Kidney glomerular epithelial cell (primary cell): ENCODE measurements around the gene C11orf24.
"Not testable (repeated sequence)": the region's sequence is repeated elsewhere in the genome, so short reads cannot be mapped to it uniquely, and the experiment has no call there.

ENCODE experiments used
- DNase-seq: peaks from one replicate; lab custom pipeline; 2025; lab: John Stamatoyannopoulos, UW

C11orf24 gene

GRCh38 chr11:68298659-68299516, 27.1 kb upstream of the C11orf24 start:
- DNase-seq, result no peak

DNA sequence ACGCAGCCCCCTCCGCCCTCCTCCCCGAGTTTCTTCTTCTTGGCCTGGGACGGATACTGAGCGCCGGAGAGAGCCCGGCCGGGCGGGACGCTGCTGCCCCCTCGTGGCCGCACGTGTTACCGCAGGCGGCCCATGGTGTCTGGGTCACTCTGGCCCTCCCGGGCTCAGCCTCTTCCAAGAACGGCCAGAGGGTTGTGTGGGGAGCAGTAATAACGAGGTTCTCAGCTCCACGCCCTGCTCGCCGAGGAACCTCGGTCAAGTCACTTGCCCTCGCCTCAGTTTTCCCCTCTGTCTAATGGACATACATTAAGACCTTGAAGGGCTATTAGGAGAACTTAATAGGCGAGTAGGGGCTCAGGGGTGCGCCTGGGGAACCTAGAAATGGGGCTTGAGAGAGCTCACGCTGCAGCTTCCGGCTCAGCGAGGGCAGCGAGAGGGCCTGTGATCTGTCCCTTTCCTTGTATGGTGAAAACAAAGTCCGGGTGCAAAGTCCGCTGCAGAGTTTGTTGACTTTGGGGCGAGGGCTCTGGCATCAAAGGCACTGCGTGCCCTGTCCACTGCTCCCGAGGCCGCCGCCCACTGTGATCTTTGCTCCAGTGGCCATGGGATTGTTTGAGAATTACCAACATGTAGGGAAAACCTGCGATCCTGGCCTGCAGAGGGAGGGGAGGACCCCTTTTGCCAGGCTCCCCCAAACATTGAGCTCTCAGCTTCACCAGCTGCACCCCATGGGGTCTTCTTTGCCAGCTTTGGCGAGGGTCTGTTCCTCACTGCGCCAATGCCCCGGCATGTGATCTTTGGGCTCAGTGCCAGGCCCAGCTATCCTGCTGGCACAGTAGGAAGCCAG, 26.3 kb upstream of the C11orf24 start:
- DNase-seq, result peak; percentile 58

DNA sequence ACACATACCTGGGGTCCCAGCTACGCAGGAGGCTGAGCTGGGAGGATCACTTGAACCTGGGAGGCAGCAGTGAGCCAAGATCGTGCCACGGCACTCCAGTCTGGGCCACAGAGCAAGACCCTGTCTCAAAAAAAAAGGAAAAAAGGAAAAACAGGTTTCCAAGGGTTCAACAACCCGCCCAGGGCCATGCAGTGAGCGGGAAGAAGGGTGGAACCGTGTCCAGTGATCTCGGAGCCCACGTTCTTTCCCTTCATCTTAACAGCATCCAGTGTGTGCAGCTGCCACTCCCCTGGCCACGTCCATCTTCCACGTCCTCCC, 25.7 kb upstream of the C11orf24 start:
- no peak for DNase-seq

GRCh38 chr11:68297052-68297378, 25.2 kb upstream of the C11orf24 start:
- DNase-seq, result no peak

DNA sequence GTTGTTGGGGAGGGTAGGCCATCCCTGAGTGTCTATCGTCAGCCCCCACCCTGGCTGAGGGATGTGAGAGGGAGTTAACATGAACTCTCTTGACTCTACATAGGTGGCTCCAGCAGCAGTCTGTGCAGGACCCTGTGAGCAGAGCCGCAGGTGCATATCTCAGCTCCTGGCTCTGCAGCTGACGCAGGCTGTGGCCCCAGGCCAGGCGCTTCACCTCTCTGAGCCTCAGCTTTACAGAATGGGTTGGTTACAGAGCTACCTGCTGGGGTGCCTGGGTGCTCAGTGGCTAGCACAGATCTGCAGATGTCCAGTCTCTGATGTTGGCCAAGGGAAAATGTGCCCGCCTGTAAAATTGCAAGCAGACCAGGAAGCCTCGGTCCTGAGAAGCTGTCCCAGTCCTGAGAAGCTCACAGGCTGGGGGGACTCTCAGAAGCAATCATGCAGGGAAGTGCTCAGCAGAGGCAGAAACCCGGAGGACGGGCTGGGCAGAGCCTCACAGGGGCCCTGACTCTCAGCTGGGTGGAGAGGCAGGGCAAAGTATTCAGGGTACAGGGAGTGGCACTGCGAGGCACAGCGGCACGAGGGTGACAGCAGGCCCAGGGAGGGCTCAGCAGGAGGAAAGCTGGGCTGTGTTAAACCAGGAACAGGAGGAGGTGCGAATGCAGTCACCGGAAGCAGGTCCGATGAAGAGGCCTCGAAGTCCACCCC, 24.7 kb upstream of the C11orf24 start:
- DNase-seq, result no peak

GRCh38 chr11:68295940-68296339, 24.2 kb upstream of the C11orf24 start:
- DNase-seq, result no peak

- no peak for DNase-seq
Observed at GRCh38 chr11:68295271-68295670, 23.5 kb upstream of the C11orf24 start.

GRCh38 chr11:68293708-68294107, 21.9 kb upstream of the C11orf24 start:
- DNase-seq, result no peak

- DNase-seq, result no peak
Observed at GRCh38 chr11:68289456-68289855, 17.7 kb upstream of the C11orf24 start.

DNA sequence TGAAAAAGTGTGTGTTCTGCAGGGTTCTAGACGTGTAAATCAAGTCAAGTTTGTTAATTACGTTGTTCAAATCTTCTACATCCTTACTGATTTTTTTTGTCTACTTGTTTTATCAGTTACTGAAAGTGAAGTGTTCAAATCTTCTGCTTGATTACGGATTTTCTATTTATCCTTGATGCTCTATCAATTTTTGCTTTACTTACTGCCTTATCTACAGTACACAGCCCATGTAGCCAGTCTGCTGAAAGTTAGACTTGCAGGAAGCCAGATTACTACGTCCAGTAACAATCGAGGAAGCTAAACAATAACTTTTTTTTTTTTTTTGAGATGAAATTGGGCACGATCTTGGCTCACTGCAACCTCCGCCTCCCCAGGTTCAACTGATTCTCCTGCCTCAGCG, 15.6 kb upstream of the C11orf24 start:
- DNase-seq, result no peak

- DNase-seq, result not testable (repeated sequence)
Observed at GRCh38 chr11:68284588-68284987, 12.8 kb upstream of the C11orf24 start.

GRCh38 chr11:68282861-68283230, 11.1 kb upstream of the C11orf24 start:
- no peak for DNase-seq

DNA sequence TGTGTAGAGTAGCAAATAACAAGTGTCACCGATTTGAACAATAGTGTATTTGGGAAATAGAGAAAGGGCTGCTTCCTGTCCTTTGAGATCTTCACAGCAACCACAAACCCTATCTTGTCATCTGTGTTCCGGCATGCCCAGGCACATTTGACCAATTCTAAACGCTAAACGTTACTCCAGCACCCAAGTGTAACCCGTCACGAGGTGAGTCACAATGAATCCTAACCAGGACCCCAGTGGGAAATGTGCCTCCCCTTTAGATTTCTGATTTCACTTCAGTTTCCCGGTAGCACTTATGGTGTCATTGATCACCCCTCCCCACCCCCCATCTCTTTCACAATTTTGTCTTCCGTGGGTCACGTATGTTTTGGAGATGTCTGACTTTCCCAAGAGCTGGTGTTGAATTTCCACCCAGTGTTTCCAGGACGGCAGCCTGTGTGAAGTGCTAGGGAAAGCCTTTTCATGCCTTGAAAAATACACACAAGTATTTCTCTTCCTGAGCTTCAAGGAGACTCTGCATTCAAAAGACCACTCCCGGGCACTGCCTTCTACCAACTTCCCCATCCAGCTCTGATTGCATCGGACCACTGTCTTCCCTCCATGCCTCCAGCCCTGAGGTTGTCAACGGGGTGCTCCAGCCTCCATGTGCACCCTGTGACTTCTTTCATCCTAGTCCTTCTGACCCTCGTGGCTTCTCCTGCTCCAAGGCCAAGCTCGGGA, 10.5 kb upstream of the C11orf24 start:
- no peak for DNase-seq

- DNase-seq, result no peak
Observed at GRCh38 chr11:68279676-68280075, 7.9 kb upstream of the C11orf24 start.

DNA sequence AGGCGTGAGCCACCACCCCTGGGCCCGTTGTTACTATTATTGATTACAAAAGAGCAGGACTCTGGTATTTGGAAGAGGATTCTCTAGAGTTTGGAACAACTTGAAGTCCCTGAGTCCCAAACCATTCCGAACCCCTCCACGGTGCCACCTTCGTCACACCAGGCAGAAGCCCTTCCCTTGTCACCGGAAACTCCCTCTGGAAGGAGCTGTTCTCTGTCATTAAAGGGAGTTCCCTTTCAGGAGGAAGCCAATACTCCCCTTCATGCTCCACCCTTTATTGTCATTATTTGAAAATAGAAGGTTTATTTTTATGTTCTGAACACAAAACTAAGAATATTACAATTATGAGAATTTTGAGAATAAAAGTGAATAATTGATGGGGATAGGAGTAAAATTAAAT, 5.1 kb upstream of the C11orf24 start:
- DNase-seq, result no peak

DNA sequence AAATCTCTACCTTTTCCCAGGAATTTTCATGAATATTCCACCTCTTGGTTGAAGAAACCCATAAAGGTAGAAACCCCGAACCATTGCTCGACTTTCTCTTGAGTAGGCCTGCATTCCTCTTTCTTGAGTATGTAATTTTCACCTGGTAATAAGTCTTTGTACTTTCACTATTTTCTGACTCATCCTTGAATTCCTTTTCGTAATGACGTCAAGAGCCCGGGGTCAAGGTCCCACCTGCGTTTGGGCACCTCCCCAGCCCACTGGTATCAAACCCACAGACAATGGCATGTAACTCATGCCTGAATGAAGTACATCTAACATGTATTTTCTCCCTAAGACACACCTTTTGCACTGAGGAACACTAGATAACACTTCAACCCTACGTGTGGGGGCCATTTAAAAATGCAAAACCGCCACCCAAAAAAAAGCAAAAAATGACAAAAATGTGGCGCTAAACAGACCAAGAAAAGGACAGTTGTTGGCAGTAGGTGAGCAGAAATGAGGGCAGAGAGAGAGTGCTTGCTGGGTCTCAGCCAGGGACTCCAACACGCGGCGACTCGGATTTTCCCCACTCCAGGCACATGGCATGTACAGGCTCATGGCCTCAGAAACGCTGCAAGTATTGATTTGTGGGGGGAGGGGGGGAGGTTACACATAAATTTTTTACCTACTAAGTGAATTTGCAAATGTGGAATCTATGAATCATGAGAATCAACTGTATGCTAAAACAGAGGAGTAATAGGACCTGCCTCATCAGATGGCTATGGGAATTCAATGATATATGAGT, 4.1 kb upstream of the C11orf24 start:
- no peak for DNase-seq

GRCh38 chr11:68274306-68274705, 2.5 kb upstream of the C11orf24 start:
- DNase-seq, result no peak

DNA sequence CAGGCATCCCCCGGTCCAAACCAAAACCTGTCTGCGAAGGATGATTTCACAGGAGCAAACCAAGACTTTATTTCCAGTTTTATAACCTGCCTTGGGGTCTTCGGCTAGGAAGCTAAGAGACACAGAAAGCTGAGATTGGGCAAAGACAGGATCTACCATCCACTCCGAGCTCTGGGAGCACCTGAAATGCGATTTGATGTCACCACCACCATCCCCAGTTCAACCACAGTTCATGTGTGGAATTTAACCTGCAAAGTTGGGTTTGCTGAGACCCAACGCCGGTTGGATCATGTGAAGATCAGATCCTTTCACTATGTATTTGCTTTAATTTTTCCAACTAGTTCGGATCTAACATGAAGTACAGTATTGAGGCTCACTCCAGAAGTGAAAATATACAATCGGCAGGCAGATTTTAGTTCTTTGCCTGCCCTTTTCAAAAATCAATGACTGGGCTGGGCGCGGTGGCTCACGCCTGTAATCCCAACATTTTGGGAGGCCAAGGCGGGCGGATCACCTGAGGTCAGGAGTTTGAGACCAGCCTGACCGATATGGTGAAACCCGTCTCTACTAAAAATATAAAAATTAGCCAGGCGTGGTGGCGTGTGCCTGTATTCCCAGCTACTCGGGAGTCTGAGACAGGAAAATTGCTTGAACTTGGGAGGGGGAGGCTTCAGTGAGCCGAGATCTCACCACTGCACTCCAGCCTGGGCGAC, 1.4 kb upstream of the C11orf24 start:
- no peak for DNase-seq

DNA sequence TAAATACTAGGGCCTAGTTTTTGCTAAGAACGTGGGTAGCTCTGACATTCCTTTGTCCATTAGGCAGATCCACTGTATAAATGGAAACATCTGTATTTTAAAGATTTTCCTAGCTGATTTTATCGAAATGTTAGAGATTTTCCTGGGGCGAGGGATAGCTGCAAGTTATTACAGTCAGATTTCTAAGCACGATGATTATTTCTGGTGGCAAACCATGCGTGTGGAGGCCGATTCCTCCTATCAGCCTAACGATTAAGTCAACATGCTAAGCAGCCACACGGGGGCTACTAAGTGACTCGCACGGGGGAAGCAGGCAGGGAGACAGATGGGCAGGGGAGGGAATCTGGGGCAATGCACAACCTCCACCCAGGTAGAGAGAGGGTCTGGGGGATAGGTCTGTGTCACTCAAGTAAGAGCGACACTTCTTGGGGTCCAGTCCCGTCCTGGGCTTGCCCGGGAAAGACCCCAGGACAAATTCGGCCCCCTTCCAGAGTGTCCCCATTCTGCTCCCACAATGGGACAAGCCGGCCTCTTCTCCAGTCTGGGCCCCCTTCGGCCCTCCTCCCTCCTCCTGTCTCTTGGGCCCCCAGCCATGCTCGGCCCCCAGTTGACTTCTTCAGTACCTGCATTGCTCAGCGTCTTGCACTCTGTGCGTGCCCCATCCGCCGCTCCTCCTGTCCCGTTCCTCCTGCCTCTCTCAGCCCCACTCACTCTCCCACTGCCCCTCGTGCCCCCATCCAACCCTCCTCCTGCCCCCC, 571 bp downstream of the C11orf24 start:
- DNase-seq, result peak; percentile 72
